Karpas-422 (cell line): Measurements from ENCODE around the gene TAF4B. TPM values are rescaled to one million over a fixed set of nuclear protein-coding genes. Genes with fewer than 3 reads are reported as not detected.
A peak's percentile ranks its signal among the peaks of the same experiment; 100 is the strongest.
"Not testable (repeated sequence)": the region's sequence is repeated elsewhere in the genome, so short reads cannot be mapped to it uniquely, and the experiment has no call there.

Experiments
- DNase-seq: peaks from one replicate; pipeline ENCODE4 v3.0.0-alpha.2; 2015
- H2AFZ ChIP-seq: fragments of 200-600 bp; sonication (generic); 2 replicates; pipeline ENCODE4 v1.6.1; 2014; ENCODE audit warnings: antibody characterized with exemption, low read length, mixed read lengths
- H3K27ac ChIP-seq: fragments of 200-600 bp; sonication (generic); 2 replicates; pipeline ENCODE4 v1.5.1; 2014; ENCODE audit warnings: mild to moderate bottlenecking, low read length, moderate library complexity
- H3K27me3 ChIP-seq: fragments of 200-600 bp; sonication (generic); 2 replicates; pipeline ENCODE4 v1.6.1; 2014; ENCODE audit warnings: low read length, mixed read lengths
- H3K36me3 ChIP-seq: fragments of 200-600 bp; sonication (generic); 2 replicates; pipeline ENCODE4 v1.6.1; 2014; ENCODE audit warnings: low read length, mixed read lengths; ENCODE audit not compliant: insufficient read depth
- H3K4me1 ChIP-seq: fragments of 200-600 bp; sonication (generic); 2 replicates; pipeline ENCODE4 v1.6.1; 2014; ENCODE audit warnings: mild to moderate bottlenecking, low read length, mixed read lengths
- H3K4me2 ChIP-seq: fragments of 200-600 bp; sonication (generic); 2 replicates; pipeline ENCODE4 v1.6.1; 2014; ENCODE audit warnings: low read length, low read depth, mild to moderate bottlenecking; ENCODE audit not compliant: poor library complexity, severe bottlenecking
- H3K4me3 ChIP-seq: fragments of 200-600 bp; sonication (generic); 2 replicates; pipeline ENCODE4 v1.5.1; 2014; ENCODE audit warnings: mild to moderate bottlenecking, antibody characterized with exemption, low read length, mixed read lengths
- H3K79me2 ChIP-seq: fragments of 200-600 bp; sonication (generic); 2 replicates; pipeline ENCODE4 v1.6.1; 2014; ENCODE audit warnings: mild to moderate bottlenecking, low read length, mixed read lengths
- H3K9ac ChIP-seq: fragments of 200-600 bp; sonication (generic); 2 replicates; pipeline ENCODE4 v1.6.0; 2014; ENCODE audit warnings: low read length
- H3K9me2 ChIP-seq: fragments of 200-600 bp; sonication (generic), shearing (Covaris generic); replicated peaks from 2 replicates; pipeline ENCODE4 v1.6.0; 2014; ENCODE audit warnings: mild to moderate bottlenecking, low read length, moderate library complexity; ENCODE audit not compliant: insufficient read depth
- H3K9me3 ChIP-seq: fragments of 300-700, 200-600 bp; sonication (generic); 2 replicates; pipeline ENCODE4 v1.6.1; 2014; ENCODE audit warnings: low read length, mixed read lengths
- H4K20me1 ChIP-seq: fragments of 200-600 bp; sonication (generic); 2 replicates; pipeline ENCODE4 v1.6.1; 2014; ENCODE audit warnings: mild to moderate bottlenecking, antibody characterized with exemption, low read length, low read depth; ENCODE audit not compliant: insufficient read depth
- total RNA-seq: library from RNA; depleted of rRNA; stranded (reverse); fragments of >200 nt; shearing (Covaris generic); gene quantifications from 2 replicates; pipeline ENCODE4 v1.2.3, GENCODE V29; 2014; ENCODE audit warnings: low replicate concordance

TAF4B gene
- total RNA-seq, 1 experiment from 2014 or later: 71.1 TPM

DNA sequence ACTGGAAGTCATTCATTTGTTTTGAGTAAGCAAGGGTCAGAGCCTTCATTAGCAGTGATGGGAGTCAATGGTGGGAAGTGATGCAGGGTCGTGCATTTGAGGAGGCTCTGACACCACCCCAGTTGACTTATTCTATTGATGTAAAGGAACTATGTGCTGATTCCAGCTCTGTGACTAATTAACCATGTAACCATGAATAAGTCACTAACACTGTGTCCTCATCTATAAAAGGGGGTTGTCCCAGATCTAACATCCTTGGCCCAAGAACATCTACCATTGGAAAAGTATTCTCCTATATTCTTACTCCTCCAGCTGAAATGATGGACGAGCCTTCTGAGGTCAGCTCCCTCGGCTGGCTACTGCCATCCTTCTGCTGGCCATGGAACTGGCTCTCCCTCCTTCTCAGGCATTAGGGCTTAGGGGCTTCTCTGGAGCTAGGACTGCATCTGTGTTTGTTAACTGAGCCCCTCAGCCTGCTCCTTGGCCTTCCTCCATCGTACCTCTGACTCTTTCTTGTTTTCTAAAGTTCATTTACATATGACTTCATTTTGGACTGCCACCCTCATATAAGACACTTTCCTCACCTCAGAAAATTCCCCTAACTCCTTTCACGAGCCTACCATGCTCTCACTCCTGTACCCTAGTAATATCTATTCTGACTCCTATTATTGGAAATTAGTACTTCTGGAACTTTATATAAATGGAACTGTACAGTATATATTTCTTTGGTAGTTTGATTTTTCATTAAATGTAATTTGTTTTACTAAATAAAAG lies 206.6 kb downstream of the TAF4B start:
- Histone ChIP-seq H3K27me3 (no peaks in the 10 kb centered on the region), H4K20me1 (no peaks in the 10 kb centered on the region), H3K79me2 (no peaks in the 10 kb centered on the region), H3K9me2 (no peaks in the 10 kb centered on the region), H3K4me3 (no peak overlapping the region), H3K36me3 (no peaks in the 10 kb centered on the region), H3K9me3 (no peaks in the 10 kb centered on the region), H3K4me2 (no peak overlapping the region), H3K27ac (no peak overlapping the region), H2AFZ (no peak overlapping the region), H3K9ac (no peak overlapping the region), H3K4me1 (peaks cover 7% of the 10 kb centered on the region)
- DNase-seq: no peak

DNA sequence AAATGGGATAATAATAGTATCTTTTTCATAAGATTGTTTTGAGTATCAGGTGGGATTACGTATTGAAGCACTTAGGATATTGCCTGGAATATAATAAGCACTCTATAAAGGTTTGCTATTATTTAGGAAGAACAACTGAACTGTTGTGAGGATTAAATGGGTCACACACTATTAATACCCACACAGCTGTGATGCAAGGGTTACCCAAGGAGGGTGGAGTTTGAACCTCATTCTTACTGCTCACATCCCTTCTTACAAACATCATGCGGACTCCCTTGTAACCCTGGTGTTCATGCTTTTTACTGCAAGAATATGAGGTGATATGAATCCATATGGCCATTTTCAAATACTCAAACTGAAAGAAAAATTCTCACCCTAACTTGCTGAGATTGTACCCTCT lies 208.6 kb downstream of the TAF4B start:
- Histone ChIP-seq H3K36me3 (no peaks in the 10 kb centered on the region), H3K27me3 (no peaks in the 10 kb centered on the region), H3K9ac (no peak overlapping the region), H3K4me3 (no peak overlapping the region), H3K27ac (no peak overlapping the region), H3K9me2 (no peaks in the 10 kb centered on the region), H4K20me1 (no peaks in the 10 kb centered on the region), H3K4me2 (no peak overlapping the region), H2AFZ (no peak overlapping the region), H3K9me3 (no peaks in the 10 kb centered on the region), H3K4me1 (peaks cover 28% of the 10 kb centered on the region), H3K79me2 (no peaks in the 10 kb centered on the region)
- DNase-seq: no peak

DNA sequence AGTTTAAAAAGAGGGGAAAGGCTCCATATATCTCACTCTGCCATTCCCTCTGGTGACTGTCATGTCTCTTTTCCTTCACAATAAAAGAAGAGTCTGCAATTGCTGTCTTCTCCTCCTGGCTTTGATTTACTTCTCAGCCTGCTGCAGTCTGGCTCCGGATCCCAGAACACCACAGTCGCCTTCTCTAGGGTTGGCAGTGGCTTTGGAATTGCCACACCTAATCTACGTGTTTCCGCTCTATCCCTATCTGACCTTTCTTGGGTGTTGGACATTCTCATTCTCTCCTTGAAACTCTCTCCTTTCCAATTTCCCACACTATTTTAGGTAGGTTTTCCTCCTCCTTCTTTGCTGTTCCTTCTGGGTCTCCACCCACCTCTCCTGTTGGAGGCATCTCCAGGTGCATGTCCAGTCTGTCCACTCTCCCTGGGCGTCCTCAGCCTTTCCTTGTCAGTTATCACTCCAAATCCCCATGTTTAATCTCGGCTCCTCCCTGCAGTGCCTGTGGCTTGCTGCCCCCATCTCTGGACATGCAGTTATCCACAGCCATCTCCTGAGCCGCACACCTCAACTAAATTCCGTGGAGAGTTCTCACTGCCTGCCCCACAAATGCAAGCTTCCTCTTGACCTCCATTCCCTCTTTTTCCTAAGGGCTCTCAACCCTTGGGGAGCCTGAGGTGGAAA lies 209.3 kb downstream of the TAF4B start:
- Histone ChIP-seq H3K79me2 (no peaks in the 10 kb centered on the region), H3K9me3 (no peaks in the 10 kb centered on the region), H3K36me3 (no peaks in the 10 kb centered on the region), H3K27ac (no peak overlapping the region), H3K9me2 (no peaks in the 10 kb centered on the region), H3K4me1 (peaks cover 30% of the 10 kb centered on the region), H3K9ac (no peak overlapping the region), H3K4me3 (no peak overlapping the region), H3K4me2 (no peak overlapping the region), H2AFZ (no peak overlapping the region), H3K27me3 (no peaks in the 10 kb centered on the region), H4K20me1 (no peaks in the 10 kb centered on the region)
- DNase-seq: no peak

DNA sequence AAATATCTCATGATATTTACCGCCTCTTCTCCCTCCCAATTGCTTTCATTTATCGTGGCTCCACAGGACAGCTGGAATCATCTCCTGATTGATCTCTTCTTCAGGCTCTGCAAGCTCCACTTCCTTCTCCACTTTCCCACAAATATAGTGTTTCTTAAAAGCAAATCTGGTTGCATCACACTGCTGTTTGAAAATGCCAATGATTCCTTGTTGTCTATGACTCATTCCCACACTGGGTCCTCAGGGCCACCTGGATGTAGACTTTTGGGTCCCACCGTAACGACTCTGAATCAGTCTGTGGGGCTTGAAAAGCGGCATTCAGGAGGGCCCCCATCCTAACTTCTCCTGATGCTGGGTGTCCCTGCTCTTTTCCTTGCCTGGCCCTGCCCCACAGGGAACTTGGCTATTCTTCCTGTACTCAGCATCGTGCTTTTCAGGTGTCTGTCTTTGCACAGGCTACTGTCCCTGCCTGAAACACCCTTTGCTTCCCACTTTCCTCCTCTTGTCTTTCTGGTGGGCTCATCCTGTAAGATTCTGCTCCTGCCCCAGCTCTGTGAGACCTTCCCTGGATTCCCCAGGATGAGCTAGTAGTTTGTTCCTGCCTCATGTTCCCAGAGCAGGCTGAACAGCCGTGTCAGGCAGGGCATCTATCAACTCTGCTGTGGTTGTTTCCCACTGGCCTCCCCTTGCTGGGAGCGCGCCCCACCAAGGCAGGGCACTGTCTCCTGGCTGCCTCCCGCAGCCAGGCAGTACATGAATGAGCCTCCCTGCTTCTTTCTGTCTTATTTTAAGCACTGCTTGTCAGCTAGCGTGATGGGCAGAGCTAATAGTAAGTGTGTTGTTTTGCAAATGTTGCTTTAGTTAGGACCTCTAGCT lies 210.2 kb downstream of the TAF4B start:
- Histone ChIP-seq H3K4me3 (no peak overlapping the region), H3K9me2 (no peaks in the 10 kb centered on the region), H3K9ac (no peak overlapping the region), H2AFZ (no peak overlapping the region), H3K9me3 (no peaks in the 10 kb centered on the region), H3K27ac (no peak overlapping the region), H3K36me3 (no peaks in the 10 kb centered on the region), H4K20me1 (no peaks in the 10 kb centered on the region), H3K4me1 (peaks cover 30% of the 10 kb centered on the region), H3K27me3 (no peaks in the 10 kb centered on the region), H3K79me2 (no peaks in the 10 kb centered on the region), H3K4me2 (no peak overlapping the region)
- DNase-seq: no peak

DNA sequence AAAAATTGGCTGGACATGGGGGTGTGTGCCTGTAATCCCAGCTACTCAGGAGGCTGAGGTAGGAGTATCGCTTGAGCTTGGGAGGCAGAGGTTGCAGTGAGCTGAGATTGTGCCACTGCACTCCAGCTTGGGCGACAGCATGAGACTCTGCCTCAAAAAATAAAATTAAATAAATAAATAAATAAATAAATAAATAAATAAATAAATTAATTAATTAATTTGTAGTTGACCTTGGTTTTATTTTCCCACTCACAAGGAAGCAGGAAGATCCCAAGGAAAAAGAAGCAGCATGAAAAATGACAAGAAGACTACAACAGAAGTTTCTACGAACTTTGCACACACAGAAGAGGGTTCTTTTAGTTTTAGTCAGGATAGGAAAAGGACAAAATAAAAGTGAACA lies 211.4 kb downstream of the TAF4B start:
- not testable (repeated sequence) for H3K79me2 ChIP-seq, H3K9me3 ChIP-seq, H3K27me3 ChIP-seq, H3K27ac ChIP-seq, H3K36me3 ChIP-seq, H3K4me2 ChIP-seq, H4K20me1 ChIP-seq, H3K9ac ChIP-seq, H2AFZ ChIP-seq, DNase-seq, H3K4me3 ChIP-seq, H3K9me2 ChIP-seq
- peaks cover 37% of the 10 kb centered on the region for H3K4me1 ChIP-seq

DNA sequence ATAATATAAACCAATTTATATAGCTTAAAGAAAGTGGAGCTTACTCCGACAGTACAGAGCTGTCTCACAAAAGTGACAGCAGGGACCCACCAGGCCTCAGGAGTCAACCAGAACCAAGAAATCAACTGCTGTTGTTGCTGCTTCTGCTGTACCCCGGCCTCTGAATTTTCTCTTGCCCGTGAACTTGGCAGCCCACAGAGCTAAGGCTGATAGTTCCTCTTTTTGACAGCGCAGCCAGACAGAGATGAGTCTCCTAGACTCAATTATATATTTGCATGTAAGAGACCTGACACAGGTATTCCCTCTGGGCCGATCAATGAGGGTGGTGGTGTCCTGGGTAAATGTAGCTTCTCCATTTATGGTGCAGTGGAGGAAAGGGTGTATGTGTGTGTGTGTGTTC lies 212.7 kb downstream of the TAF4B start:
- Histone ChIP-seq H3K36me3 (no peaks in the 10 kb centered on the region), H4K20me1 (no peaks in the 10 kb centered on the region), H2AFZ (peak overlapping the region; percentile 65; the same call in 1 of the 2 replicates), H3K4me2 (peak overlapping the region; percentile 66), H3K79me2 (no peaks in the 10 kb centered on the region), H3K9me2 (no peaks in the 10 kb centered on the region), H3K9ac (no peak overlapping the region; the same call in none of the 2 replicates), H3K27me3 (no peaks in the 10 kb centered on the region), H3K4me3 (peak overlapping the region; percentile 5; the same call in 1 of the 2 replicates), H3K4me1 (peaks cover 37% of the 10 kb centered on the region), H3K27ac (peak overlapping the region; percentile 72), H3K9me3 (no peaks in the 10 kb centered on the region)
- DNase-seq: peak; percentile 93

DNA sequence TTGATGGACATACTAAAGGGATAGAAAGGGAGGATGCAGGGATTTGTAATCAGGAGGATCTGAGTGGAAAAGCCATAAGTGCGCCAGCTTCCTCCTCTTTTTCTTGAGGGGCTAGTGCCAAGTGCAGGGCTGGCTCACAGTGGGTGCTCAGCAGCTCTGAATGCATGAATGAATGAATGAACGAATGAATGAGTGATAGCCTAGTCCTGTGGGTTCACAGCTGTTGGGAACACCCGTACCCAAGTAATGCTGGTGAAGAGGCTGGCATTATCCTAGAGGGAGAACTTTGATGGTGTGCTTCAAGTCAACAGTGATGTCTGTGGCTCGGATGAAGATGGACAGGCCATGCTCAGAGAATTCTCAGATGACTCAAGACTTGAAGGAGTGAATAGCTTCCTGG lies 213.3 kb downstream of the TAF4B start:
- Histone ChIP-seq H3K4me1 (peaks cover 37% of the 10 kb centered on the region), H3K27ac (no peak overlapping the region), H2AFZ (no peak overlapping the region), H3K4me3 (no peak overlapping the region), H3K79me2 (no peaks in the 10 kb centered on the region), H3K27me3 (no peaks in the 10 kb centered on the region), H3K9me2 (no peaks in the 10 kb centered on the region), H4K20me1 (no peaks in the 10 kb centered on the region), H3K9ac (no peak overlapping the region), H3K36me3 (no peaks in the 10 kb centered on the region), H3K4me2 (peak overlapping the region; percentile 66), H3K9me3 (no peaks in the 10 kb centered on the region)
- DNase-seq: no peak

DNA sequence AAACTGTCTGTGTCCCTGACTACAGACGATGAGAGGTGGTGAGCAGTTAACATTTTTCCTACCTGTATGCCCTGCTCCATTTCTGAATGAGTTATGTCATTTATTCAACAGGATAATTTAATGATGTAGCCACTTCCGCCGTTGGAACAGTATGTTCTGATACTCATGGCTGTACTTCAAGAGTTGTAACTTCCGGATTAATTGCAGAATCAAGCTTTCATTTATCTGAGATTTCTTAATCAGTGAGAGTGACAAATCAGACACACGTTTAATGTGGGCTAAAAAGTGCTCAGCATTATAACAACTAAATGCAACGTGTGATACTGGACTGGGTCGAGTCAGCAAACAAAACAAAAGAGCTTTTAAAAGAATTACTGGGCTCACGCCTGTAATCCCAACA lies 214.4 kb downstream of the TAF4B start:
- H3K27ac ChIP-seq: no peak overlapping the region

More for the DNA sequence above, 214.4 kb downstream of the TAF4B start:
- Histone ChIP-seq H4K20me1 (no peaks in the 10 kb centered on the region), H3K4me2 (no peak overlapping the region), H3K4me1 (peaks cover 37% of the 10 kb centered on the region), H3K36me3 (no peaks in the 10 kb centered on the region), H3K79me2 (no peaks in the 10 kb centered on the region), H3K27me3 (no peaks in the 10 kb centered on the region), H3K9me3 (no peaks in the 10 kb centered on the region), H3K9ac (no peak overlapping the region), H3K9me2 (no peaks in the 10 kb centered on the region), H3K4me3 (no peak overlapping the region), H2AFZ (no peak overlapping the region)
- DNase-seq: peak; percentile 11
